Measurements from ENCODE around the gene CSTB. TPM values are rescaled to one million over a fixed set of nuclear protein-coding genes. Genes with fewer than 3 reads are reported as not detected.

CSTB gene
- total RNA-seq, 1 donor from 2014 or later: 27.9 TPM

- Histone ChIP-seq H3K36me3 (ENCODE audit: control insufficient read depth, insufficient read depth, low read length) (no peaks in the 10 kb centered on the region), H3K4me3 (ENCODE audit: low read depth, low read length) (no peak overlapping the region), H3K27me3 (ENCODE audit: control insufficient read depth, insufficient read depth, low read length) (peaks cover 2% of the 10 kb centered on the region)
- no peak for DNase-seq (ENCODE audit: low read depth)
- TF ChIP-seq, protein P1, sequence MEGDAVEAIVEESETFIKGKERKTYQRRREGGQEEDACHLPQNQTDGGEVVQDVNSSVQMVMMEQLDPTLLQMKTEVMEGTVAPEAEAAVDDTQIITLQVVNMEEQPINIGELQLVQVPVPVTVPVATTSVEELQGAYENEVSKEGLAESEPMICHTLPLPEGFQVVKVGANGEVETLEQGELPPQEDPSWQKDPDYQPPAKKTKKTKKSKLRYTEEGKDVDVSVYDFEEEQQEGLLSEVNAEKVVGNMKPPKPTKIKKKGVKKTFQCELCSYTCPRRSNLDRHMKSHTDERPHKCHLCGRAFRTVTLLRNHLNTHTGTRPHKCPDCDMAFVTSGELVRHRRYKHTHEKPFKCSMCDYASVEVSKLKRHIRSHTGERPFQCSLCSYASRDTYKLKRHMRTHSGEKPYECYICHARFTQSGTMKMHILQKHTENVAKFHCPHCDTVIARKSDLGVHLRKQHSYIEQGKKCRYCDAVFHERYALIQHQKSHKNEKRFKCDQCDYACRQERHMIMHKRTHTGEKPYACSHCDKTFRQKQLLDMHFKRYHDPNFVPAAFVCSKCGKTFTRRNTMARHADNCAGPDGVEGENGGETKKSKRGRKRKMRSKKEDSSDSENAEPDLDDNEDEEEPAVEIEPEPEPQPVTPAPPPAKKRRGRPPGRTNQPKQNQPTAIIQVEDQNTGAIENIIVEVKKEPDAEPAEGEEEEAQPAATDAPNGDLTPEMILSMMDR (IDR thresholded peaks at IDR 0.05; ENCODE audit: insufficient read depth, low read length, poor library complexity, severe bottlenecking): no peak
These were observed 43.6 kb upstream of the CSTB start for GRCh38 chr21:43819511-43820405.

DNA sequence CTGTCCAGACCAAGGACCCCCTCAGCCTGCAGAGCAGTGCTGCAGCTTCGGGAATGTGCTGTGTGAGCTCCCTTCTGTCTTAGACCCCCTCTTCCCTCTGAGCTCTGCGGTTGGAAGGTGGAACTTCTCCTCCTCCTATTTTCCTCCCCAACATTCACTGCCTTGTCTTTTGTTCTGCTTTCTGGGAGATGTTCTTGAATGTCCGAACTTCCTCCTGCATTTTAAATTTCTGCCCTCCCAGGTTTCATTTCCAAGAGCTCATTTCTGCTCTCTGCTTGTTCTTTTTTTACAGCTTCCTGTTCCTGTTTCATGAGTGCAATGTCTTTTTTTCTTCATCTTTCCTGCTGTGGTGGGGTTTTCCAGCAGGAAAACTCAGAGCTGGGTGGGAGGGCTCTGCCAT, 42.6 kb upstream of the CSTB start:
- Histone ChIP-seq H3K27me3 (ENCODE audit: control insufficient read depth, insufficient read depth, low read length) (peaks cover 10% of the 10 kb centered on the region), H3K36me3 (ENCODE audit: control insufficient read depth, insufficient read depth, low read length) (no peaks in the 10 kb centered on the region), H3K4me3 (ENCODE audit: low read depth, low read length) (no peak overlapping the region)
- TF ChIP-seq, protein P1 (IDR thresholded peaks at IDR 0.05; ENCODE audit: insufficient read depth, low read length, poor library complexity, severe bottlenecking): no peak
- DNase-seq (ENCODE audit: low read depth): no peak

DNA sequence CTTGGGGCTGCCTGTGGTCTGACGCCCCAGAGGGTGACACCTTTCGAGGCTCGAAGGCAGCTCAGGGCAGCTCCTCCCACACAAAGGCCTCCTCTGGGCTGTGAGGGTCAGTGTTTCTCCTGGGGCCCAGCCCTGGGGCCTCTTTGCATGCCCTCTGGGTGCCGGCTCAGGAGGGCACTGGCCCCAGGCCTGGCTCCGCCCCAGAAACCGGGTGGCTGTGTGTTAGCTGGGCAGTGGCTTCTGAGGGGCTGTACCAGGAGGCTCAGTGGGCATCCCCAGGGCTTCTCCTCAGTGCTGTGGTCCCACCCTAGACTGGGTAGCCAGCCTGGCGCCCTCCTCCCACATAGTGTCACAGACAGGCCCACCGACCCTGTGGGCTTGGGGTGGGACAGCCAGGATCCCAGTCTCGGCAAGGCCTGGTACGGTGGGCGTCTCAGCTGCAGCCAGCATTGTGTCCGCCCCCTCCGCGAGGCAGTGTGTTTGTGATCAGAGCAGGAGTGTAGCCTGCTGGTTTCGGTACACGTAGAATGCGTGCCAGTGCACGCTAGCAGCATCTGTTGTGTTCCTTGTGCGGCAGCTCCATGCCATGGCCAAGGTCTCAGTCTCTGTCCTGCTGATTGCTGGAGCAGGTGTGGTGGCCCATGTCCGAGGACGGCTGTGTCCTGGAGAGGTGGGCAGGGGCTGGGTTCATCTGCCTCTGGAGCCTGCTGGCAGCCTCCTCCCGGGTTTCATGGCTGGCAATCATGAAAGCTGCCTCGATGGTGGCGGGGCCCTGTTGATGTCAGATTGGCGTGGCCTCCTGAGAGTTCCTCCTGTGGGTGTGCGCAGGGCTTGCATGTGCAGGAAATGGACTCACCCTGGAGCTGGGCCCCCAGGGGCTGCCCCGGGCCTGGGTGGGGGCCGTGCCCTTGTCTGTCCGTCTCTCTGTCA, 41.3 kb upstream of the CSTB start:
- no peaks in the 10 kb centered on the region for H3K36me3 ChIP-seq (ENCODE audit: control insufficient read depth, insufficient read depth, low read length)
- H3K4me3 ChIP-seq (ENCODE audit: low read depth, low read length): no peak overlapping the region
- peaks cover 12% of the 10 kb centered on the region for H3K27me3 ChIP-seq (ENCODE audit: control insufficient read depth, insufficient read depth, low read length)
- DNase-seq (ENCODE audit: low read depth): no peak
- TF ChIP-seq, protein P1 (IDR thresholded peaks at IDR 0.05; ENCODE audit: insufficient read depth, low read length, poor library complexity, severe bottlenecking): no peak

DNA sequence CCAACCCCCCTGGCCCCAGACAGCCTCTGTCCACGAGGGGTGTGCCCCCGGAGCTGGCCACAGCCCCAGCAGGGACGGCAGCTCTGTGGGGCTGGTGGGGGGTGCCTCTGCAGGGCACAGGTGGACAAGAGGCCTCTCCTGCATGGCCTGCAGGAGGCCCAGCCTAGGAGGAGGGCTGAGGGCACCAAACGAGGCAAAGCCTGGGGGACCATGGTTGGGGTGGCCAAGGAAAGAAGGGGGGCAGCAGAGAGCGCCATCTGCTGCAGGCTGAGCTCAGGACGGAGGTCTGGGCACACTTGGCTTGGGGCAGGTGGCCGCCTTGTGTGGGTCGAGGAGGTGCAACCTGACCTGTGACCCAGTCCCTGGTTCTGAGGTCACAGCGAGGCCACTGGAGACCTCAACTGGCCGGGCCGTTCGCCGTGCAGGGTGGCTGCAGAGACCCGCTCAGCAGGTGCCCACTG, 40.5 kb upstream of the CSTB start:
- no peaks in the 10 kb centered on the region for H3K36me3 ChIP-seq (ENCODE audit: control insufficient read depth, insufficient read depth, low read length)
- peaks cover 14% of the 10 kb centered on the region for H3K27me3 ChIP-seq (ENCODE audit: control insufficient read depth, insufficient read depth, low read length)
- no peak for DNase-seq (ENCODE audit: low read depth)
- TF ChIP-seq, protein P1 (IDR thresholded peaks at IDR 0.05; ENCODE audit: insufficient read depth, low read length, poor library complexity, severe bottlenecking): no peak
- no peak overlapping the region for H3K4me3 ChIP-seq (ENCODE audit: low read depth, low read length)

DNA sequence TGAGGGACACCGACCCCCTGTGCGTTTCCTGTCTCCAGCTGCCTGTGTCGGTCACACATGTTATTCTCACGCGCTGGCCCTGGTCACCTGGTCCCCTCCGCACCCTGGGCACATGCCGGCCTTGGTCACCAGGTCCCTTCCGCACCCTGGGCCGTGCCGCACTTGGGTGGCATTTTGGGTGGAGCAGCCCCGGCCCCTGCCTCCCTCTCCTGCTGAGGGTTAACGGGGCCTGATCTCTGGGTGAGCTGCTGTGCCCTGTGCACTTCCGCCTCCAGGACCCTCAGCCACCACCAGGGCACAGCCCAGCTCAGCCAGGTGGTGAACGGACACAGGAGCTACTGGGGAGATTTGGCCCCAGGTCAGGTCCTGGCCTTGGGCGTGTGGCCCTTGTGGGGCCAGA, 39.9 kb upstream of the CSTB start:
- H3K27me3 ChIP-seq (ENCODE audit: control insufficient read depth, insufficient read depth, low read length): peaks cover 14% of the 10 kb centered on the region
- no peak for DNase-seq (ENCODE audit: low read depth)
- TF ChIP-seq, protein P1 (IDR thresholded peaks at IDR 0.05; ENCODE audit: insufficient read depth, low read length, poor library complexity, severe bottlenecking): no peak
- no peak overlapping the region for H3K4me3 ChIP-seq (ENCODE audit: low read depth, low read length)
- H3K36me3 ChIP-seq (ENCODE audit: control insufficient read depth, insufficient read depth, low read length): no peaks in the 10 kb centered on the region
